ENCODE data around the gene MYOT. TPM values are rescaled to one million over a fixed set of nuclear protein-coding genes. Genes with fewer than 3 reads are reported as not detected.

The MYOT gene
- under 1 TPM in 4 of 6 donors, not detected in 2; 0.19 to 0.56 (median 0.40) TPM for total RNA-seq
- 1 to 10 TPM in 1 of 2 donors, under 1 TPM in 1; 0.34 to 1.2 TPM for polyA plus RNA-seq

GRCh38 chr5:137867664-137868063 lies at the start of gene MYOT:
Gene MYOT, plus strand, starts transcription at chr5:137867860. Its CDS starts 2,792 bp downstream, at chr5:137870652.
- Histone ChIP-seq H3K36me3 (no peaks in the 10 kb centered on the region), H3K4me3 (no peak within 1 kb of the TSS), H3K27me3 (no peaks in the 10 kb centered on the region), H3K4me1 (no peaks in the 10 kb centered on the region), H3K9me3 (no peaks in the 10 kb centered on the region), H3K27ac (no peak within 1 kb of the TSS)
- intact Hi-C loops (cut with DNase I), result no loop called here
- 58 to 59% methylated on average over 3 of the region's 3 CpGs for WGBS, 2 donors
- TF ChIP-seq CTCF (IDR thresholded peaks at IDR 0.05), result no peak
- FAIRE-seq (no peak), DNase-seq (no peak), ATAC-seq (no peak)

- TF ChIP-seq CTCF (IDR thresholded peaks at IDR 0.05), result no peak
- no peak for FAIRE-seq
- Histone ChIP-seq H3K27ac (no peak overlapping the region), H3K4me3 (no peak overlapping the region), H3K9me3 (no peaks in the 10 kb centered on the region), H3K27me3 (no peaks in the 10 kb centered on the region), H3K4me1 (peaks cover 0 to 13% (median 11%) of the 10 kb centered on the region in 3 donors), H3K36me3 (no peaks in the 10 kb centered on the region)
- ATAC-seq, result no peak
- intact Hi-C loops (cut with DNase I), result loop anchor here in 1 of 3 donors (5.0 kb wide), 1 partner anchor 37 kb away; no protein-coding TSS in a partner anchor
- DNase-seq, result no peak
- WGBS, 2 donors, result 78 to 83% methylated on average over 1 of the region's 1 CpG
Measured at GRCh38 chr5:137819766-137820165, 47.9 kb upstream of the MYOT start.

- no peaks in the 10 kb centered on the region for H3K4me1 ChIP-seq
- H3K27me3 ChIP-seq, result no peaks in the 10 kb centered on the region
- DNase-seq (peak in 1 of 6 donors; percentile 51), ATAC-seq (peak in 3 of 4 donors; percentile 76 to 86 (median 80)), FAIRE-seq (no peak)
- intact Hi-C loops (cut with DNase I), result loop anchor here in 1 of 3 donors (5.0 kb wide), 1 partner anchor 40 kb away; no protein-coding TSS in a partner anchor
- 52 to 62% methylated on average over 6 of the region's 6 CpGs for WGBS, 2 donors
- no peaks in the 10 kb centered on the region for H3K36me3 ChIP-seq
- H3K9me3 ChIP-seq, result no peaks in the 10 kb centered on the region
- H3K27ac ChIP-seq, result no peak overlapping the region
- TF ChIP-seq CTCF (IDR thresholded peaks at IDR 0.05), result peak in 3 of 4 donors; percentile 11 to 17 (median 12)
- no peak overlapping the region for H3K4me3 ChIP-seq
Measured at GRCh38 chr5:137822158-137822764, 45.4 kb upstream of the MYOT start.

- DNase-seq (no peak), FAIRE-seq (no peak), ATAC-seq (no peak)
- Histone ChIP-seq H3K4me1 (no peaks in the 10 kb centered on the region), H3K27me3 (no peaks in the 10 kb centered on the region), H3K36me3 (no peaks in the 10 kb centered on the region), H3K9me3 (no peaks in the 10 kb centered on the region), H3K27ac (no peak overlapping the region), H3K4me3 (no peak overlapping the region)
- TF ChIP-seq CTCF (IDR thresholded peaks at IDR 0.05), result no peak
- intact Hi-C loops (cut with DNase I), result loop anchor here in 1 of 3 donors (5.0 kb wide), 1 partner anchor 41 kb away; no protein-coding TSS in a partner anchor
- WGBS, 2 donors, result 95% methylated on average over 1 of the region's 1 CpG
Measured at GRCh38 chr5:137822984-137823383, 44.7 kb upstream of the MYOT start.

- no peaks in the 10 kb centered on the region for H3K9me3 ChIP-seq
- peak in 2 of 4 donors; percentile 18 to 25 for ATAC-seq
- H3K4me1 ChIP-seq, result no peaks in the 10 kb centered on the region
- no peaks in the 10 kb centered on the region for H3K36me3 ChIP-seq
- DNase-seq, result no peak
- intact Hi-C loops (cut with DNase I), result no loop called here
- no peak overlapping the region for H3K27ac ChIP-seq
- TF ChIP-seq CTCF (IDR thresholded peaks at IDR 0.05), result no peak
- FAIRE-seq, result no peak
- H3K4me3 ChIP-seq, result no peak overlapping the region
- H3K27me3 ChIP-seq, result no peaks in the 10 kb centered on the region
- 35 to 44% methylated on average over 1 of the region's 1 CpG for WGBS, 2 donors
Measured at GRCh38 chr5:137825165-137825564, 42.5 kb upstream of the MYOT start.

Data from pancreas (tissue), 10 donors.